GM21528 (cell line): ENCODE data around the gene PAX2.

Experiments used
- ATAC-seq: cut with Tn5 transposase; IDR thresholded peaks from one replicate; pipeline ENCODE4 v1.9.1; 2021; ENCODE audit warnings: mild to moderate bottlenecking, moderate library complexity; ENCODE audit not compliant: unreplicated experiment, low FRiP score

The PAX2 gene

GRCh38 chr10:100723770-100724530 is 21.4 kb upstream of the PAX2 start:
- ATAC-seq: no peak

DNA sequence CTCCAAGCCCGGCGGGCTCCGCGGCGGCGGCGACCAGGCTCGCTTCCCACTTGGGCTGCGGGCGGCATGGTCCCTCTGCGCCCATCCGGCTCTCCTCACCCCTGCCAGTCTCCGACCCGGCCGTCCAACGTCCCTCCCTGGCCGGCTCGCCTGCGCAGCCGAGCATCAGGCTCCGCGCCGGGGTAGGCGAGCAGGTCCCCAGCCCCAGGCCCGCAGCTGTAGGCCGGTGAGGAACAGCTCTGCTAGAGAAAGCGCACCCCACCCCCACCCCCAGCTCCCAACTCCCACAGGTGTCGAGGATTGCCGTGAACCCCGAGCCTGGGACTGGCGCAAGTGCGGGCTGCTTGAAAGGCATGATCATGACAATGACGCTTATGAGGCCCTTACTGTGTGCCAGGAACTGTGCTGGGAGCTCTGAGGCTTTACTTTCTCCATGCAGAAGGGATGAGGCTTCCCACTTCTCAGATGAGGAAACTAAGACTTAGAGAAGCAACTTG is 20.8 kb upstream of the PAX2 start:
- ATAC-seq: no peak

GRCh38 chr10:100725071-100725471 is 20.3 kb upstream of the PAX2 start:
- ATAC-seq: no peak

DNA sequence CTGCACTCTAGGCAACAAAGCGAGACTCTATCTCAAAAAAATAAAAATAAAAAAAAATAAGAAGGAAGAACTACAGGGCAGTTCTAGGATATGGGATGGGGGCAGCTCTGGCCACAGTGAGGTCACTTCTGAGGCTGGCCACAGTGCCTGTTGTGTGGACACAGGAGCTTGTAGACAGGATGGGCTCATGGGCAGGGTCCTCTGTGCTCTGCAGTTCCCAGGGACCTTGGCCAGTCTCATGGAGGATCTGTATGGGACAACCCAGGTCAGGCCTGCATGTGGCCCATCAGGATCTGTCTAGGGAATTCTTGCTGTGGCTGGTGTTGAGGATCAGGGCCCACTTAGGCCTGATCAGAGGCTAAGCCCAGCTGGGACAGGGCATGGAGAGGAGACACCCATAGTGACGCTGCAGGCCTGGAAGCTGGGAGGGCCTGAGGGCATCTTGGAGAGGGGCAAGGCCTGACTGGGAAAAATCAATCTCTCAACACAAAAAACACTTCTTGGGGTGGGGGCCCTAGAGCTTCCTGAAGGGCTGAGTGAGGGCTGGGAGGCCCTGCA is 19.4 kb upstream of the PAX2 start:
- no peak for ATAC-seq

- no peak for ATAC-seq
Measured at GRCh38 chr10:100727808-100728207, 17.6 kb upstream of the PAX2 start.

DNA sequence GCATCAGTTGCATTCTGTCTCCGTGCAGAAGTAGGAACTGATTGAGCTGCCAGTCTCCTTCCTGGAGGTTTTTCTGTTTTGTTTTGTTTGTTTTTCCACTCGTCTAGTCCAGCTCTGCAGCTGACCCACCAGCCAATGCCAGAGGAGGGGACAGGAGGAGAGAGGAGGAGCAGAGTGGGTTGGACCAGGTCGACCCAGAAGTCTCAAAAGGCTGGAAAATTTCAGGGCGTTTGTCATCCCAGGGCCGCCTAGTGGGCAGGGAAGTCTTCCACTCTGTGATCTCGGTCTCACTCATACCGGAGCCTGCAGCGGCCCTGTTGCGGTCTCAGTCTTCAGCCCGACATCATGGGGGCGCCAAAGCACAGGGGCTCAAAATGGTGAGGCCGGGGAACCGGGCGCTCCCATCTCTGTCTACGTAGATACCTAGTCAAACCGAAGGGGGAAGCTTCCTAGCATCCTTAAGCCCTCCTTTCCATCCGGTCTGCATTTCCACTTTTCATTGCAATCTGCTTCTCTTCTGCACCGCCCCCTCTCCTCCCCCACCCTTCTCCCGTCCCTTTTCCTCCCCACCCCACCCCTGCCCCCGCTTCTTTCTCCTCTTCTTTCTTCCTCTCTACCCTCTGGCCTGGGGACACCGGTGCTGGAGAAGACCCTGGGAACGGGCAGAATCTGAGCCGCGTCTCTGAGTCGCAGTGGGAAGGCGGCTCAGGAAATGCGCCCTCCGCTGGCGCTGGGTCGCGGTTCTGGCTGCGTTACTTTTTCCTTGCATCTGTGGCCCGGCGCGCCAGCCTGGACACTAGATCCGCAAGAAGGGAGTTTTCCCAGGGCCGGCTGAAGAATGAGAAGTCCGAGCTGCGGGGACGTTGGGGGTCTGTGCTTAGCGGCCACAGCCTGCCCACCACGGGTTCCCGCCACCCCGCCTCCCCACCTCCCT is 16.2 kb upstream of the PAX2 start:
- no peak for ATAC-seq

DNA sequence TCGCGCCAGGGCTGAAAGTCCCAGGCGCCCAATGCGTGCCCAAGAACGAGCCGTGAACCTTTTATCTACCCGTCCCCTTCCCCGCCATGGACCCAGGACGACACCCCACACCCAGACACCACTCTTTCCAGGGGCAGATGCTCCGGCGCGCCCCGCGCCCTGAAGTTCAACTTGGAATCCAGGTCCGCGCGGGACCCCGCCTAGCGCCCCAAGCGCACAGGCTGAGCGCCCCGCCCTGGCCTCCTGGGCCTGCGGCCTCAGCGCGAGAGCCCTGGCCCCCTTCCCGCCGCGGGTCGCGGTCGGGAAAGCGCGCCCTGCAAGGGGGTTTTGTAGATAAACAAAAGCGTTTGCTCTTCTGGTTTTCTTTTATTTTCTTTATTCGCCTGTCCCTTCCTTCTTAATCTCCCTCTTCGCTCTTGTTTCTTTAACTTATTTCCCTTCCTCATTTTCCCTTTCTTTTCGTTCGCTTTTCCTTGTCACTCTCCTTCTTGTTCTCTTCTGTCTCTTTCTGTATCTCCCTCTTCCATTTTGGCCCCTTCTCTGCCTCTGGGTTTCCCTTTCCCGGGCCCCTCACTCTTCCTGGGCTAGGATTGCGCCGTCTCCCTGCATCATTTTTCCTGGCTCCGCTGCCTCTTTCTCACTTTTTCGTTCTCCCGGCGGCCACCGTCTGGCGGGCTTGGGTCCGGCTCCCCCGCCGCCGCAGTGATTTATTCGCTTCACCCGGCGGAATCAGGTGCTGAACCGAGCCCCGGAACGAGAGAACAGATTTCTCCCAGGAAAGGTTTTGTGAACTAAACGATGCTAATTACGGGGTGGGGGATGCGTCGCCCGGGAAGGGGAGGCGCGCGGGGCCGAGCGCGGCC is 15.3 kb upstream of the PAX2 start:
- ATAC-seq: no peak

DNA sequence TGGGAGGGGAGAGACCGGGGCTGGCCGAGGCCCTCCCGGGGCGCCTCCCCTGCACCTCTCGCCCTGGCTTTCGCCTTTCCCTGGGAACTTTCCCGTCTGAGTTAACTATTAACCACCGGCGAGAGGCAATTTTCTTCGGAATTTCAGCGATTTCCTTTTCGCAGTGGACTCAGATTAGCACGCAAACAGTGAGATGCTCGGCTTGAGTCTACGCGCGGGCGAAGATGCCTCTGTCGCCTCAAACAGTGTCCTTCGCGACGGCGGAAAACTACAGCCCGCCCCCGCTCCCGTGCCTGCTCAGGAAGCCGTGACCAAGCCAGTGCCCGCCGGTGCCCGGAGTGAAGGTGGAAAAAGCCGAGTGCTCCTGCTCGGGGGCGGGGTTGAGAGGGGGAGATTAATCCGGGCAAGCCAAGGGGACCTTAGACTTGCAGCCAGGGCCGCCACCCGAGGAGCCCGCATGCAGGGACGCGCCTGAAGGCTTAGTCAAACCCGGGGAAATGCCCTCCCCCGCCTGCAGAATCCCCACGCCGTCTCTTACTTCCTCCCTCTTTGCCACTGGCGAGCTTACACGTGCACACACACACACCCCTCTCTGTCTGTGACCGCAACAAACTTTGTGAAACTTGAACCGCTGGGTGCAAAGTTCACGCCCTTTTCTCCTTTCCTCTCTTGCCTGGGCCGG is 14.5 kb upstream of the PAX2 start:
- peak; percentile 55 for ATAC-seq

DNA sequence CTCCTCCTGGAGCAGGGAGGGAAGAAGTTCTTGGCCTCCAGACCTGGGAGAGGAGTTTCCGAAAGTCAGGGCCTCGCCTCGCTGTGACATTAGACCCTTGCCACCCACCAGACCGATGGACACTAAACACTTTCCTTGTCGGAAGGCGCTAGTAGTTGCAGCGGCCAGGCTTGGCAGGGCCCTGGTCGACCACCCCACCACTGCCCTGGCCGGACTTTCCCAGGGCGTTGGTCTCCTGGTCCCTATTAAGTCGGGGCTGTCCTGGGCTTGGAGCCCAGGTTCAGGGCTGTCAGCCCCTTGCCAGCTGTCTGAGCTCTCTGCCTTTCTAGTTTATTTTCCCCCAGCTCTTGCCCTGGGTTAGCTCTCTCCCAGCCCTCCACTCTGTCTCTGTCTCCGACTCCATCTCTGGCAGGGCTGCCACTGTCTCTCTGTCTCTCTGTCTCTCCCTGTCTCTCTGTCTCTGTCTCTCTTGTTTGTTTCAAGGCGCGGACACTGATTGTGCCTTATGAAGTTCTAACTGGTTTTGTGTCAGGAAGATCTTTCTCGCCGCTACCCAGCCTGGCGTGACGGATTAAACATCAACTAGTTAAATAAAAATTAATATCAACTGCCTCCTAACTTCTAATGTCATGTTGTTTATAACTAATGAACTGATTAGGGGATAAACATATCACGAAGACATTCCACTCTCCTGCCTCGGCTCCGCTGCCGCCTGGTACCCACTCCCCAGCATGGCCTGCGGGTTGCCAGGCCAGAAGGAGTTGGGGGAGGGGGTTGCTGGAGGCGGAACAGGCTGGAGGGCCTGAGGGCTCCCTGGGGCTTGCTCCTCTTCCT is 13.8 kb upstream of the PAX2 start:
- ATAC-seq: peak; percentile 11

GRCh38 chr10:100732241-100732596 is 13.2 kb upstream of the PAX2 start:
- ATAC-seq: no peak

DNA sequence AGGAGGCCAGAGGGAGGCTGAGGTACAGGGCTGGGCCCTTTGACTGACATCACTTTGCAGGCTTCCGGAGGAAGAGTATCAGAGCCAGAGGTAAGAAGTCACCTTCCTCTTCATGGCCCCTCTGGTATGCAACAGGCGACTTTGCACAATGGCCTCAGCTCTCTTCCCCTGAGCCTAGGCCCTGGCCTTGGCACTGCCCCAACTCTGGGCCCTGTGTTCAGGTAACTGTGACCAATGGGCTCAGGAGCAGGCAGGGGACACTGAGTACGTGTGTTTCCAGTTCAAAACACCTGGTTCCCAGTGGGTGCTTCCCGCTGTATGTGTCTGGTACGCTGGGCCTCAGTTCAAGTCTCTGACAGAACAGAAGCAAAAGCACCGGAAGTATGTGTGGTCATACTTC is 12.1 kb upstream of the PAX2 start:
- no peak for ATAC-seq

- no peak for ATAC-seq
Measured at GRCh38 chr10:100734295-100735086, 10.9 kb upstream of the PAX2 start.

DNA sequence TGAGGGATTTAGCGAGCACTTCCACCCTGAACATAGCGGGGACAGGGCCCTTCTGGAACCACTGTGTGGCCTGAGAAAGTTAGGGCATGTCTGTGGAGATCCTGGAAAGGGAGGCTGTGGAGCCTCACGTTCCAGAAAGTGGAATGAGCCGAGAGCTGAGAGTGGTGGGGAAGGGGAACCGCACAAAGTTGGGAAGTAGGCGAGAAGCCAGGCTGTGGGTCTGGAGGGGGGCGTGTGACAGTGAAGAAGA is 10.4 kb upstream of the PAX2 start:
- ATAC-seq: no peak

DNA sequence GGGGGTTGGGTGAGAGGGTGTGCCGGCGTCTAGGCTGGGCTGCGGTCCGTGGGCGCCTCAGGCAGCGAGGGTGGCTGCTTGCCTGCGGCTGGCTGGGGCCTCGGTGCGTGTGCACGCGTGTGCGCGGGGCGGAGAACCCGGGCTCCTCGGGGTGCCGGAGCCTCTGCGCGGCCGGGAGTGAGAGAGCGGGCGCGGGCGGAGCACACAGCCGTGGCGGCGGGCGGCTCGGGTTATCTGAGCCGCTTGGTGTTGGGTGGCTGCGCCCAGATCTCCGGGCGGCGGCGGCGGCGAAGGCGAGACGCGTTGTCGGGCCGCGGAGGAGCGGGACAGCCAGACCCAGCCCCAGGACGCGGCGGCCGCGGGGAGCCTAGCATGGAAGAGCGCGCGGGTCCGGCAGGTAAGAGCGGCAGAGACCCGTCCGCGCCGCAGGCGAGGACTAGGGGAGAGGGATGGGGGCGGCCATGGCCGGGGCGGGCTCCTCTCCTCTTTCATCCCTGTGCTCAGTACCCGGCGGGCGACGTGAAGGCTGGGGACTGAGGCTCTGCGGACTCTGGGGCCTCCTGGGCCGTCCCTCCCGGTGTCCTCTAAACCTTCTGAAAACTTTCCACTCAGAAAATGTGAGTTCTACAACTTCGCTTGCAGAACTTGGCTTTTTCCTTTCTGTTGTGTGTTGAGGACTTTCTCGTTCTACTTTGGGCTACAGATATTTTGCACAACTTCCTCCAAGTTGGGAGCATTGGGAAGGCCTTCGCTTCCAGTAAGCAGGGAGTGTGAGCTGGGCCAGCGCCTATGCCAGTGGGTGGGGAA is 9.8 kb upstream of the PAX2 start:
- ATAC-seq: no peak

- ATAC-seq: no peak
Measured at GRCh38 chr10:100736144-100736808, 9.1 kb upstream of the PAX2 start.

GRCh38 chr10:100736809-100737354 is 8.5 kb upstream of the PAX2 start:
- no peak for ATAC-seq
